H1 (cell line): ENCODE data around the gene PLBD2. TPM values are rescaled to one million over a fixed set of nuclear protein-coding genes. Genes with fewer than 3 reads are reported as not detected.

Source experiments
- CTCF ChIA-PET: fragments of 300-600 bp; sonication (Branson Sonifier 250); formaldehyde crosslinking; loops from one replicate; lab custom pipeline; 2021; ENCODE audit not compliant: partially characterized antibody; lab: Charles Lee
- POLR2A ChIA-PET: fragments of 300-600 bp; sonication (Branson Sonifier 250); formaldehyde crosslinking; loops from one replicate; lab custom pipeline; 2021; ENCODE audit warnings: inconsistent platforms; ENCODE audit not compliant: partially characterized antibody; lab: Charles Lee
- DNase-seq, 2 experiments: peaks; one replicate each; pipeline versions ENCODE4 v3.0.0 to v3.0.0-alpha.2; 2010 to 2022; ENCODE audit warnings: low spot score in 2 of 2, low read depth in 1 of 2, mixed read lengths in 1 of 2
- FAIRE-seq: peaks from 2 replicates; lab custom pipeline; 2011; peaks lifted over from hg19 to GRCh38; lab: Jason Lieb, UNC
- H2AFZ ChIP-seq: 2 replicates; pipeline ENCODE4 v1.8.1; 2012; ENCODE audit warnings: low read length, inconsistent platforms
- H2AK5ac ChIP-seq: 2 replicates; pipeline ENCODE4 v1.6.1; 2013; ENCODE audit warnings: low read depth, low read length
- H2BK120ac ChIP-seq: replicated peaks from 2 replicates; pipeline ENCODE3; 2013; ENCODE audit warnings: low read depth, low read length, inconsistent platforms
- H2BK12ac ChIP-seq: 2 replicates; pipeline ENCODE4 v1.6.1; 2013; ENCODE audit warnings: low read depth, low read length
- H2BK15ac ChIP-seq: 2 replicates; pipeline ENCODE4 v1.6.1; 2013; ENCODE audit warnings: low read length
- H2BK20ac ChIP-seq: 2 replicates; pipeline ENCODE4 v1.6.1; 2013; ENCODE audit warnings: low read length
- H2BK5ac ChIP-seq: 2 replicates; pipeline ENCODE4 v1.6.1; 2013; ENCODE audit warnings: low read depth, low read length
- H3K14ac ChIP-seq: 2 replicates; pipeline ENCODE4 v1.6.1; 2013; ENCODE audit warnings: inconsistent platforms; ENCODE audit not compliant: insufficient read length
- H3K18ac ChIP-seq: 2 replicates; pipeline ENCODE4 v1.6.1; 2013; ENCODE audit warnings: low read length; ENCODE audit errors: extremely low read depth
- H3K23ac ChIP-seq: 2 replicates; pipeline ENCODE4 v1.6.1; 2013; ENCODE audit warnings: inconsistent platforms; ENCODE audit not compliant: insufficient read length
- H3K23me2 ChIP-seq: 2 replicates; pipeline ENCODE4 v1.6.1; 2013; ENCODE audit warnings: low read depth, low read length
- H3K27ac ChIP-seq: 2 replicates; pipeline ENCODE4 v1.6.1; 2011; ENCODE audit warnings: low read depth, low read length, inconsistent platforms
- H3K27me3 ChIP-seq, 4 experiments: replicated peaks in 1 of 4; 1 replicate in 1 of 4; 2 replicates in 3 of 4; pipeline versions ENCODE4 v1.6.1 to v1.8.1; 2011 to 2013; ENCODE audit warnings: low read length in 3 of 4, mild to moderate bottlenecking in 3 of 4, inconsistent platforms in 2 of 4, mixed read lengths in 2 of 4, moderate library complexity in 1 of 4; ENCODE audit not compliant: control insufficient read depth in 3 of 4, insufficient read depth in 3 of 4; ENCODE audit errors: extremely low read depth in 1 of 4
- H3K36me3 ChIP-seq, 4 experiments: 2 replicates each; pipeline versions ENCODE4 v1.6.1 to v1.8.1; 2011 to 2013; ENCODE audit warnings: mild to moderate bottlenecking in 4 of 4, low read length in 3 of 4, moderate library complexity in 2 of 4, control low read depth in 1 of 4, inconsistent platforms in 1 of 4; ENCODE audit not compliant: insufficient read depth in 4 of 4, control insufficient read depth in 2 of 4
- H3K4ac ChIP-seq: replicated peaks from 2 replicates; pipeline ENCODE3; 2013; ENCODE audit warnings: low read length, low read depth, mixed read lengths, inconsistent platforms; ENCODE audit not compliant: insufficient read length
- H3K4me1 ChIP-seq, 4 experiments: replicated peaks in 1 of 4; 1 replicate in 1 of 4; 2 replicates in 3 of 4; pipeline versions ENCODE4 v1.6.1 to v1.8.1; 2011 to 2013; ENCODE audit warnings: low read length in 3 of 4, inconsistent platforms in 2 of 4, mixed read lengths in 1 of 4; ENCODE audit not compliant: insufficient read depth in 4 of 4, control insufficient read depth in 3 of 4
- H3K4me2 ChIP-seq, 2 experiments: 2 replicates each; pipeline versions ENCODE4 v1.6.1 to v1.8.1; 2011 to 2013; ENCODE audit warnings: low read depth in 2 of 2, low read length in 2 of 2, control low read depth in 1 of 2, inconsistent platforms in 1 of 2, mild to moderate bottlenecking in 1 of 2; ENCODE audit not compliant: insufficient read depth in 1 of 2
- H3K4me3 ChIP-seq, 4 experiments: fragments of 200-600, 300-600 bp in 1 of 4; sonication (generic), shearing (Covaris generic), sonication (Bioruptor Twin) in 1 of 4; 2 replicates each; pipeline versions ENCODE4 v1.5.1 to v1.8.1; 2011 to 2016; ENCODE audit warnings: low read length in 4 of 4, low read depth in 3 of 4, control low read depth in 2 of 4, inconsistent platforms in 2 of 4, mild to moderate bottlenecking in 2 of 4, mixed read lengths in 1 of 4, moderate library complexity in 1 of 4; ENCODE audit not compliant: insufficient read depth in 2 of 4; ENCODE audit errors: extremely low read depth in 1 of 4
- H3K56ac ChIP-seq: replicated peaks from 2 replicates; pipeline ENCODE3; 2013; ENCODE audit warnings: low read depth, mild to moderate bottlenecking, mixed read lengths, low read length, inconsistent platforms; ENCODE audit not compliant: insufficient read length
- H3K79me1 ChIP-seq: 2 replicates; pipeline ENCODE4 v1.6.1; 2013; ENCODE audit warnings: low read depth, low read length, control low read depth
- H3K79me2 ChIP-seq, 2 experiments: 2 replicates each; pipeline versions ENCODE4 v1.6.1 to v1.8.1; 2012 to 2013; ENCODE audit warnings: low read length in 2 of 2, mild to moderate bottlenecking in 2 of 2, inconsistent platforms in 1 of 2; ENCODE audit not compliant: insufficient read depth in 2 of 2, control insufficient read depth in 1 of 2
- H3K9ac ChIP-seq, 4 experiments: replicated peaks in 1 of 4; 1 replicate in 1 of 4; 2 replicates in 3 of 4; pipeline versions ENCODE4 v1.6.1 to v1.8.1; 2011 to 2013; ENCODE audit warnings: low read depth in 3 of 4, low read length in 3 of 4, control low read depth in 2 of 4, mild to moderate bottlenecking in 2 of 4, moderate library complexity in 2 of 4, inconsistent platforms in 1 of 4; ENCODE audit errors: extremely low read depth in 1 of 4
- H3K9me3 ChIP-seq, 2 experiments: 2 replicates each; pipeline versions ENCODE4 v1.6.1 to v1.8.1; 2012 to 2013; ENCODE audit warnings: mild to moderate bottlenecking in 2 of 2, moderate library complexity in 2 of 2, control low read depth in 1 of 2, inconsistent platforms in 1 of 2, low read depth in 1 of 2, low read length in 1 of 2, mixed read lengths in 1 of 2; ENCODE audit not compliant: insufficient read depth in 2 of 2
- H4K20me1 ChIP-seq, 2 experiments: replicated peaks in 1 of 2; 2 replicates each; pipeline versions ENCODE3 to v1.8.1; 2011 to 2013; ENCODE audit warnings: inconsistent platforms in 2 of 2, low read length in 2 of 2, mild to moderate bottlenecking in 1 of 2; ENCODE audit not compliant: insufficient read depth in 2 of 2, control insufficient read depth in 1 of 2
- H4K5ac ChIP-seq: 2 replicates; pipeline ENCODE4 v1.6.1; 2013; ENCODE audit warnings: low read length, low read depth, mixed read lengths, inconsistent platforms; ENCODE audit not compliant: insufficient read length
- H4K8ac ChIP-seq: 2 replicates; pipeline ENCODE4 v1.8.0; 2013; ENCODE audit warnings: mild to moderate bottlenecking, moderate library complexity, low read length, inconsistent platforms; ENCODE audit not compliant: insufficient read depth; ENCODE audit errors: extremely low read depth
- H4K91ac ChIP-seq: replicated peaks from 2 replicates; pipeline ENCODE3; 2013; ENCODE audit warnings: low read length, mixed read lengths, inconsistent platforms; ENCODE audit not compliant: insufficient read length
- BCL11A ChIP-seq, 2 experiments: IDR thresholded peaks; one replicate each; pipeline ENCODE4 v1.6.1; 2011; ENCODE audit warnings: low read depth in 2 of 2, low read length in 2 of 2, mild to moderate bottlenecking in 2 of 2
- CBX5 ChIP-seq: fragments of 300-800, 300-1000 bp; sonication (generic); IDR thresholded peaks from 2 replicates; pipeline ENCODE4 v1.7.1; 2016; ENCODE audit warnings: antibody characterized with exemption, low read length, low read depth
- CEBPB ChIP-seq: IDR thresholded peaks from 2 replicates; pipeline ENCODE4 v1.6.1; 2012; ENCODE audit warnings: low read depth, low read length
- EZH2 ChIP-seq: fragments of 200-600 bp; sonication (generic); IDR thresholded peaks from 2 replicates; pipeline ENCODE4 v1.7.1; 2012; ENCODE audit warnings: low read depth, mild to moderate bottlenecking, moderate library complexity, low read length, inconsistent platforms; ENCODE audit not compliant: severe bottlenecking
- GTF2F1 ChIP-seq: IDR thresholded peaks from 2 replicates; pipeline ENCODE4 v1.6.1; 2012; ENCODE audit warnings: low read depth, low read length, improper control_type of control experiment, borderline replicate concordance
- HDAC2 ChIP-seq, 2 experiments: fragments of 300-600 bp in 1 of 2; sonication (generic) in 1 of 2; IDR thresholded peaks; 2 replicates each; pipeline ENCODE4 v1.6.1; 2011 to 2012; ENCODE audit warnings: low read depth in 2 of 2, low read length in 2 of 2, mild to moderate bottlenecking in 2 of 2, moderate library complexity in 2 of 2, borderline replicate concordance in 1 of 2, inconsistent platforms in 1 of 2
- KDM4A ChIP-seq: IDR thresholded peaks from one replicate; pipeline ENCODE4 v1.7.1; 2012; ENCODE audit warnings: low read depth, mild to moderate bottlenecking, moderate library complexity, low read length, inconsistent platforms; ENCODE audit not compliant: severe bottlenecking
- PHF8 ChIP-seq: fragments of 200-600 bp; sonication (generic); conservative IDR thresholded peaks from 2 replicates; pipeline ENCODE4 v1.7.1; 2012; ENCODE audit warnings: low read depth, mild to moderate bottlenecking, inconsistent platforms, low read length, moderate library complexity
- POLR2AphosphoS5 ChIP-seq: IDR thresholded peaks from 2 replicates; pipeline ENCODE4 v1.6.1; 2011; ENCODE audit warnings: low read depth, low read length
- RFX5 ChIP-seq: IDR thresholded peaks from 2 replicates; pipeline ENCODE4 v1.6.1; 2011; ENCODE audit warnings: low read depth, low read length, improper control_type of control experiment, borderline replicate concordance
- SIN3A ChIP-seq, 2 experiments: IDR thresholded peaks in 1 of 2; conservative IDR thresholded peaks in 1 of 2; 2 replicates each; pipeline ENCODE4 v1.6.1; 2011 to 2012; ENCODE audit warnings: low read length in 2 of 2, improper control_type of control experiment in 1 of 2, low read depth in 1 of 2, mild to moderate bottlenecking in 1 of 2
- SIRT6 ChIP-seq: IDR thresholded peaks from one replicate; pipeline ENCODE4 v1.7.1; 2012; ENCODE audit warnings: low read length, inconsistent platforms
- SP4 ChIP-seq: IDR thresholded peaks from 2 replicates; pipeline ENCODE4 v1.6.1; 2012; ENCODE audit warnings: low read length, inconsistent platforms
- TAF1 ChIP-seq: IDR thresholded peaks from 2 replicates; pipeline ENCODE4 v1.6.1; 2011; ENCODE audit warnings: mild to moderate bottlenecking, low read depth, low read length
- YY1 ChIP-seq: IDR thresholded peaks from 2 replicates; pipeline ENCODE4 v1.6.1; 2011; ENCODE audit warnings: low read depth, mild to moderate bottlenecking, low read length
- WGBS, 2 experiments: shearing (Covaris generic) in 1 of 2; methylation state at CpG; one replicate each; pipeline versions ENCODE4 v1.1.6 to v1.1.7; 2013 to 2015; ENCODE audit warnings: low lambda C conversion rate in 2 of 2, mixed read lengths in 2 of 2, inconsistent platforms in 1 of 2, low coverage in 1 of 2, missing lambda C conversion rate in 1 of 2; ENCODE audit not compliant: insufficient replicate concordance in 2 of 2, insufficient coverage in 1 of 2, insufficient read length in 1 of 2; ENCODE audit errors: extremely low coverage in 1 of 2, missing lambda C conversion rate in 1 of 2; 5-methylcytosine and 5-hydroxymethylcytosine counted together
- polyA plus RNA-seq, 7 experiments: library from polyadenylated mRNA; depleted of rRNA in 3 of 7; stranded (reverse) in 5 of 7; unstranded in 2 of 7; fragments of >200 nt in 5 of 7; fragments of 200-250 nt in 2 of 7; gene quantifications; 1 replicate in 5 of 7; 2 replicates in 1 of 7; 4 replicates in 1 of 7; pipeline versions ENCODE4 v1.2.1 to v1.2.3, GENCODE V29; 2011 to 2013; ENCODE audit warnings: missing spikeins in 2 of 7, mixed read lengths in 2 of 7
- total RNA-seq: library from RNA; stranded (reverse); fragmentation: NEBNext Ultra II Directional; extraction: Animal tissue kit (Norgen Biotek cat#: 25700); gene quantifications from 2 replicates; pipeline ENCODE4 v1.2.1, GENCODE V29; 2021

Gene PLBD2
- total and polyA plus RNA-seq, 2 of the 8 experiments (the other 6 are each of a cell fraction or from before 2014, with no cell fraction given): 16.8 to 33.5 TPM

GRCh38 chr12:113364698-113365097 lies 6.3 kb downstream of the PLBD2 start:
- Histone ChIP-seq H3K4me1 (peaks cover 0 to under 1% (median 0%) of the 10 kb centered on the region in 4 experiments; a peak in 1 of 7 replicates), H2AK5ac (no peak overlapping the region), H3K79me2 (no peaks in the 10 kb centered on the region; a peak in 1 of 4 replicates), H3K14ac (no peak overlapping the region), H4K20me1 (peaks cover 3 to 4% of the 10 kb centered on the region in 2 experiments), H3K23ac (no peak overlapping the region), H3K79me1 (peaks cover 3% of the 10 kb centered on the region), H4K5ac (no peak overlapping the region), H3K4me2 (no peak overlapping the region), H2BK12ac (no peak overlapping the region), H3K9ac (no peak overlapping the region), H3K23me2 (no peaks in the 10 kb centered on the region), H3K4me3 (no peak overlapping the region), H4K91ac (no peak overlapping the region), H2BK15ac (no peak overlapping the region), H3K36me3 (no peaks in the 10 kb centered on the region), H2AFZ (no peak overlapping the region), H3K56ac (no peak overlapping the region), H3K27me3 (no peaks in the 10 kb centered on the region), H2BK20ac (no peak overlapping the region), H3K4ac (no peak overlapping the region), H2BK5ac (no peak overlapping the region), H3K27ac (no peak overlapping the region), H4K8ac (no peak overlapping the region), H3K9me3 (no peaks in the 10 kb centered on the region), H2BK120ac (no peak overlapping the region), H3K18ac (no peak overlapping the region)
- POLR2A ChIA-PET: interaction anchor here (1.5 kb wide), 1 partner anchor 16 kb away, joined by 5 read pairs; no protein-coding TSS in a partner anchor
- CTCF ChIA-PET: interaction anchor here (0.9 kb wide), 1 partner anchor 75 kb away, joined by 3 read pairs; no protein-coding TSS in a partner anchor
- FAIRE-seq (no peak), DNase-seq (no peak)
- 85% methylated on average over 5 of the region's 5 CpGs; no CpG with 5 or more reads in 1 of the 2 experiments for WGBS, 2 experiments
- TF ChIP-seq EZH2: no peak
- no peak for TF ChIP-seq SP4
- TF ChIP-seq HDAC2 (IDR thresholded peaks at IDR 0.05; ENCODE audit: borderline replicate concordance in 1 of 2, low read depth in 2 of 2, low read length in 2 of 2): no peak
- TF ChIP-seq GTF2F1: no peak
- no peak for TF ChIP-seq SIN3A (conservative IDR thresholded peaks at IDR 0.05 in 1 of 2, IDR thresholded peaks at IDR 0.05 in 1 of 2; ENCODE audit: low read depth in 1 of 2, low read length in 2 of 2)
- no peak for TF ChIP-seq KDM4A
- no peak for TF ChIP-seq PHF8
- no peak for TF ChIP-seq BCL11A (IDR thresholded peaks at IDR 0.05; ENCODE audit: low read depth in 2 of 2, low read length in 2 of 2)
- no peak for TF ChIP-seq CBX5
- TF ChIP-seq SIRT6: no peak
- no peak for TF ChIP-seq CEBPB
- no peak for TF ChIP-seq YY1
- TF ChIP-seq POLR2AphosphoS5: no peak
- no peak for TF ChIP-seq RFX5
- no peak for TF ChIP-seq TAF1
